IMR-90 (cell line): ENCODE results near the gene CCDC33. TPM values are rescaled to one million over a fixed set of nuclear protein-coding genes. Genes with fewer than 3 reads are reported as not detected.

Source experiments
- ATAC-seq: fragments of 200-7000 bp; cut with Tn5 transposase; 2 replicates; pipeline ENCODE4 v1.9.1; 2020; ENCODE audit warnings: low read depth, mild to moderate bottlenecking, moderate library complexity
- BruUV-seq: library from RNA; stranded (reverse); fragments of 400-500 nt; replicated peaks from 2 replicates; lab custom pipeline; 2021; lab: Mats Ljungman, UMichigan
- CTCF ChIA-PET: fragments of 300-600 bp; formaldehyde crosslinking; extraction: SDS; loops from one replicate; lab custom pipeline; 2021; ENCODE audit warnings: antibody characterized with exemption; lab: Yijun Ruan, JAX
- POLR2A ChIA-PET: fragments of 300-600 bp; sonication (Branson Sonifier 250); formaldehyde crosslinking; loops from one replicate; lab custom pipeline; 2022; ENCODE audit warnings: antibody characterized with exemption; ENCODE audit not compliant: unreplicated experiment; lab: Charles Lee
- DNase-seq: peaks from one replicate; pipeline ENCODE4 v3.0.0; 2013
- H2AFZ ChIP-seq: replicated peaks from 2 replicates; pipeline ENCODE3; 2013; ENCODE audit warnings: low read length, mild to moderate bottlenecking; ENCODE audit not compliant: poor library complexity
- H2AK5ac ChIP-seq: 2 replicates; pipeline ENCODE4 v1.6.1; 2013; ENCODE audit warnings: low read depth, low read length, inconsistent platforms
- H2AK9ac ChIP-seq: replicated peaks from 2 replicates; pipeline ENCODE3; 2013; ENCODE audit warnings: mild to moderate bottlenecking, low read depth, low read length, moderate library complexity; ENCODE audit not compliant: poor library complexity
- H2BK120ac ChIP-seq: 2 replicates; pipeline ENCODE4 v1.6.1; 2013; ENCODE audit warnings: low read depth, low read length, inconsistent platforms
- H2BK15ac ChIP-seq: 3 replicates; pipeline ENCODE4 v1.6.1; 2013; ENCODE audit warnings: low read depth, low read length, inconsistent platforms
- H2BK20ac ChIP-seq: 2 replicates; pipeline ENCODE4 v1.6.1; 2013; ENCODE audit warnings: low read depth, mild to moderate bottlenecking, inconsistent platforms, low read length, moderate library complexity
- H2BK5ac ChIP-seq: 2 replicates; pipeline ENCODE4 v1.6.1; 2013; ENCODE audit warnings: mild to moderate bottlenecking, low read depth, low read length, inconsistent platforms; ENCODE audit not compliant: poor library complexity, severe bottlenecking
- H3K14ac ChIP-seq: replicated peaks from 2 replicates; pipeline ENCODE4 v1.6.1; 2013; ENCODE audit warnings: low read depth, low read length, inconsistent platforms
- H3K18ac ChIP-seq: 2 replicates; pipeline ENCODE4 v1.6.1; 2013; ENCODE audit warnings: low read depth, low read length, control low read depth
- H3K23ac ChIP-seq: 2 replicates; pipeline ENCODE4 v1.6.1; 2013; ENCODE audit warnings: low read depth, low read length, inconsistent platforms
- H3K27ac ChIP-seq: 2 replicates; pipeline ENCODE4 v1.5.1; 2013; ENCODE audit warnings: mild to moderate bottlenecking, control low read depth, low read length; ENCODE audit not compliant: insufficient read depth
- H3K27me3 ChIP-seq: 2 replicates; pipeline ENCODE4 v1.6.1; 2013; ENCODE audit warnings: low read length; ENCODE audit not compliant: control insufficient read depth, insufficient read depth
- H3K36me3 ChIP-seq: 2 replicates; pipeline ENCODE4 v1.6.1; 2013; ENCODE audit warnings: low read length, mixed read lengths; ENCODE audit not compliant: control insufficient read depth, insufficient read depth
- H3K4ac ChIP-seq: 2 replicates; pipeline ENCODE4 v1.6.1; 2013; ENCODE audit warnings: low read depth, low read length, inconsistent platforms
- H3K4me1 ChIP-seq: 2 replicates; pipeline ENCODE4 v1.6.1; 2013; ENCODE audit warnings: low read length, mixed read lengths; ENCODE audit not compliant: control insufficient read depth, insufficient read depth
- H3K4me2 ChIP-seq: 2 replicates; pipeline ENCODE4 v1.6.1; 2013; ENCODE audit warnings: low read depth, mild to moderate bottlenecking, control low read depth, low read length, moderate library complexity
- H3K4me3 ChIP-seq: 2 replicates; pipeline ENCODE4 v1.5.1; 2013; ENCODE audit warnings: low read depth, mild to moderate bottlenecking, control low read depth, low read length, moderate library complexity; ENCODE audit not compliant: insufficient read depth
- H3K56ac ChIP-seq: 2 replicates; pipeline ENCODE4 v1.6.1; 2013; ENCODE audit warnings: low read length, inconsistent platforms; ENCODE audit not compliant: insufficient read depth; ENCODE audit errors: extremely low read depth
- H3K79me1 ChIP-seq, 2 experiments: 2 replicates each; pipeline ENCODE4 v1.6.1; 2013; ENCODE audit warnings: low read length in 2 of 2, inconsistent platforms in 1 of 2, low read depth in 1 of 2
- H3K9ac ChIP-seq: 2 replicates; pipeline ENCODE4 v1.6.1; 2013; ENCODE audit warnings: low read depth, low read length, control low read depth
- H3K9me1 ChIP-seq: 2 replicates; pipeline ENCODE4 v1.6.1; 2013; ENCODE audit warnings: low read length, inconsistent platforms; ENCODE audit not compliant: insufficient read depth
- H3K9me3 ChIP-seq: 2 replicates; pipeline ENCODE4 v1.6.1; 2013; ENCODE audit warnings: low read length; ENCODE audit not compliant: control insufficient read depth, insufficient read depth
- H4K20me1 ChIP-seq: 2 replicates; pipeline ENCODE4 v1.6.1; 2013; ENCODE audit warnings: low read length, inconsistent platforms; ENCODE audit not compliant: insufficient read depth
- H4K5ac ChIP-seq: 2 replicates; pipeline ENCODE4 v1.6.1; 2013; ENCODE audit warnings: mild to moderate bottlenecking, low read depth, low read length, control low read depth
- H4K8ac ChIP-seq, 2 experiments: 2 replicates each; pipeline ENCODE4 v1.6.1; 2013; ENCODE audit warnings: low read depth in 2 of 2, low read length in 2 of 2, control low read depth in 1 of 2, inconsistent platforms in 1 of 2
- H4K91ac ChIP-seq: 2 replicates; pipeline ENCODE4 v1.6.1; 2013; ENCODE audit warnings: low read depth, low read length, inconsistent platforms; ENCODE audit not compliant: insufficient read depth
- MAZ ChIP-seq: IDR thresholded peaks from 2 replicates; pipeline ENCODE4 v1.6.1; 2012; ENCODE audit warnings: low read depth, mild to moderate bottlenecking, low read length, improper control_type of control experiment, moderate library complexity, borderline replicate concordance
- RAD21 ChIP-seq: IDR thresholded peaks from 2 replicates; pipeline ENCODE4 v1.6.1; 2012; ENCODE audit warnings: low read length, improper control_type of control experiment
- RCOR1 ChIP-seq: IDR thresholded peaks from 2 replicates; pipeline ENCODE4 v1.6.1; 2012; ENCODE audit warnings: mild to moderate bottlenecking, low read length, improper control_type of control experiment; ENCODE audit not compliant: insufficient replicate concordance
- SMC3 ChIP-seq: fragments of 150-350 bp; IDR thresholded peaks from 2 replicates; pipeline ENCODE4 v1.6.1; 2016; ENCODE audit warnings: low read depth, mild to moderate bottlenecking, antibody characterized with exemption, low read length, moderate library complexity
- WGBS, 2 experiments: methylation state at CpG; one replicate each; pipeline versions ENCODE4 v1.1.5 to v1.1.7; 2013; ENCODE audit warnings: missing lambda C conversion rate in 2 of 2; ENCODE audit not compliant: insufficient read length in 1 of 2; ENCODE audit errors: extremely low coverage in 2 of 2; 5-methylcytosine and 5-hydroxymethylcytosine counted together
- dilution Hi-C: fragments of 300-500 bp; cut with HindIII; formaldehyde crosslinking; loops from one replicate; pipeline ENCODE4 v1.14.3; 2018; ENCODE audit warnings: low sequenced_read_pairs; ENCODE audit not compliant: unreplicated experiment
- in situ Hi-C: fragments of 300-500 bp; cut with MboI; formaldehyde crosslinking; loops from 3 replicates; pipeline ENCODE4 v1.14.3; 2019; ENCODE audit warnings: low sequenced_read_pairs, inconsistent platforms, mixed read lengths
- intact Hi-C: fragments of 100-400 bp; cut with micrococcal nuclease; formaldehyde crosslinking; loops from 2 replicates; pipeline ENCODE4 v1.10.0; 2022
- polyA plus RNA-seq, 3 experiments: library from polyadenylated mRNA; depleted of rRNA; stranded (reverse); fragments of >200 nt; gene quantifications; 2 replicates each; pipeline ENCODE4 v1.2.3, GENCODE V29; 2012; ENCODE audit warnings: low replicate concordance in 1 of 3
- total RNA-seq: library from RNA; depleted of rRNA; stranded (reverse); fragments of >200 nt; gene quantifications from 2 replicates; pipeline ENCODE4 v1.2.3, GENCODE V29; 2012

Gene CCDC33
- total and polyA plus RNA-seq, 2 of the 4 experiments (the other 2 are of a cell fraction) = not detected

- Histone ChIP-seq H3K4me3 (no peak overlapping the region), H4K91ac (no peak overlapping the region), H2AK9ac (no peak overlapping the region), H3K27me3 (peaks cover 72% of the 10 kb centered on the region), H3K4me1 (peaks cover 2% of the 10 kb centered on the region; the same call in 1 of the 2 replicates), H3K9me1 (no peaks in the 10 kb centered on the region; the same call in 1 of the 2 replicates), H3K27ac (no peak overlapping the region), H3K18ac (no peak overlapping the region), H2BK120ac (no peak overlapping the region), H3K56ac (no peak overlapping the region), H3K9me3 (no peaks in the 10 kb centered on the region), H4K5ac (no peak overlapping the region), H3K14ac (no peak overlapping the region), H3K9ac (no peak overlapping the region), H4K8ac (no peak overlapping the region), H2BK15ac (no peak overlapping the region), H3K23ac (no peak overlapping the region), H3K4ac (no peak overlapping the region), H3K4me2 (no peak overlapping the region), H2AFZ (no peak overlapping the region), H3K79me1 (no peaks in the 10 kb centered on the region), H2BK20ac (no peak overlapping the region), H3K36me3 (no peaks in the 10 kb centered on the region), H4K20me1 (no peaks in the 10 kb centered on the region), H2BK5ac (no peak overlapping the region), H2AK5ac (no peak overlapping the region)
- intact Hi-C loops = no loop called here
- dilution Hi-C loops = no loop called here
- BruUV-seq = no TSS peak
- DNase-seq = no peak
- no CpG with 5 or more reads among the region's 1 CpG for WGBS, 2 experiments
- ChIA-PET POLR2A (no interaction called here), CTCF (no interaction called here)
- in situ Hi-C loops = no loop called here
- no peak for ATAC-seq
- TF ChIP-seq RCOR1 (no peak), SMC3 (no peak), MAZ (no peak), RAD21 (no peak)
Measured at GRCh38 chr15:74257623-74258022, 21.5 kb downstream of the CCDC33 start.
